Thyroid gland (tissue), 4 donors: ENCODE results near the gene CMTM8.

Experiments used
- POLR2A ChIP-seq, 2 donors: fragments of 450-650 bp; IDR thresholded peaks; one replicate each; pipeline ENCODE4 v1.6.1; 2017; ENCODE audit warnings: antibody characterized with exemption in 2 of 2, mild to moderate bottlenecking in 2 of 2, moderate library complexity in 1 of 2
- TF ChIP-seq, protein P1 (sequence below), 6 experiments: fragments of 200-600 bp in 3 of 6; fragments of 450-650 bp in 3 of 6; sonication (generic) in 3 of 6; IDR thresholded peaks; one replicate each; pipeline ENCODE4 v1.5.1; 2016 to 2019; ENCODE audit warnings: antibody characterized with exemption in 6 of 6, mild to moderate bottlenecking in 2 of 6, inconsistent platforms in 1 of 6, moderate library complexity in 1 of 6

DNA sequence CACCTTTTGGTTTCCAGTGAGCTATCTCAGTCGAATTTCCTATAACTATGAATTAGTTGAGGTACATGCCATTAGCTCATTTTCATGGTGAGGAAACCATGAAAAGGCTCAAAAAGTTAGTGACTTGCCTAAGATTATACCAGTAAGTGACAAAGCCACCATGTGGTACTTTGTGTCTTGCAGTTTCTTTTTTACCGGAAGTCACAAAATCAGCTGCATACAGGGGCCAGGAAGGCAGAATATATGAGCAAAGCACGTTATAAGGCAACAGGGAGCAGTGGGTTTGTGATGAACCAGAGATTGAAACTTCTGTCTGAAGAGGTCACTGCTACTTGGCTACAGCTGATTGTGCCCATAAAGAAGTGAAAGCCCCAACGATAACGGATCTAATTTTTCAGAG lies 50.3 kb downstream of the CMTM8 start:
- TF ChIP-seq, protein P1, sequence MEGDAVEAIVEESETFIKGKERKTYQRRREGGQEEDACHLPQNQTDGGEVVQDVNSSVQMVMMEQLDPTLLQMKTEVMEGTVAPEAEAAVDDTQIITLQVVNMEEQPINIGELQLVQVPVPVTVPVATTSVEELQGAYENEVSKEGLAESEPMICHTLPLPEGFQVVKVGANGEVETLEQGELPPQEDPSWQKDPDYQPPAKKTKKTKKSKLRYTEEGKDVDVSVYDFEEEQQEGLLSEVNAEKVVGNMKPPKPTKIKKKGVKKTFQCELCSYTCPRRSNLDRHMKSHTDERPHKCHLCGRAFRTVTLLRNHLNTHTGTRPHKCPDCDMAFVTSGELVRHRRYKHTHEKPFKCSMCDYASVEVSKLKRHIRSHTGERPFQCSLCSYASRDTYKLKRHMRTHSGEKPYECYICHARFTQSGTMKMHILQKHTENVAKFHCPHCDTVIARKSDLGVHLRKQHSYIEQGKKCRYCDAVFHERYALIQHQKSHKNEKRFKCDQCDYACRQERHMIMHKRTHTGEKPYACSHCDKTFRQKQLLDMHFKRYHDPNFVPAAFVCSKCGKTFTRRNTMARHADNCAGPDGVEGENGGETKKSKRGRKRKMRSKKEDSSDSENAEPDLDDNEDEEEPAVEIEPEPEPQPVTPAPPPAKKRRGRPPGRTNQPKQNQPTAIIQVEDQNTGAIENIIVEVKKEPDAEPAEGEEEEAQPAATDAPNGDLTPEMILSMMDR (IDR thresholded peaks at IDR 0.05): no peak
- TF ChIP-seq POLR2A (IDR thresholded peaks at IDR 0.05): no peak
